ENCODE data around the gene USP20. TPM values are rescaled to one million over a fixed set of nuclear protein-coding genes. Genes with fewer than 3 reads are reported as not detected.

Gene USP20
- total RNA-seq, 2 donors from 2014 or later = 24.4 to 25.8 TPM

DNA sequence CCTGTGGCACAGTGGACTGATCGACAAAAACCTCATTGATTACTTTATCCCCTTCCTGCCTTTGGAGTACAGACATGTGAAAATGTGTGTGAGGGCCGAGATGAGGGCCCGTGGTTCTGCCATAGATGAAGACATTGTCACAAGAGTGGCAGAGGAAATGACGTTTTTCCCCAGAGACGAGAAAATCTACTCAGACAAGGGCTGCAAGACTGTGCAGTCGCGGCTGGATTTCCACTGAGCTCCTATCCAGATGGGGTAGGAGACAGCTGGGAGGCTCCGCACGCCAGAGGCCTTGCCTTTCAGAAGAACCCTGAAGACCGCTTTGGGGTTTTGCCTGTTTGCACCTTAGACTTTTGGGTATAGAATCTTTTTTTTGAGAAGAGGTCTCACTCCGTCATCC is 25.9 kb upstream of the USP20 start:
- Mint-ChIP-seq H3K4me1 (no peaks in the 10 kb centered on the region), H3K27ac (peak overlapping the region; percentile 7), H3K4me3 (no peak overlapping the region), H3K9me3 (no peaks in the 10 kb centered on the region), H3K36me3 (ENCODE audit: low read depth) (peaks cover 56% of the 10 kb centered on the region), H3K27me3 (ENCODE audit: insufficient read depth) (peaks cover 2% of the 10 kb centered on the region)
- Histone ChIP-seq H3K9me3 (ENCODE audit: control insufficient read depth, low read length) (no peaks in the 10 kb centered on the region), H3K4me1 (ENCODE audit: control insufficient read depth, insufficient read depth, low read length) (no peaks in the 10 kb centered on the region), H3K27ac (ENCODE audit: low read depth, low read length) (no peak overlapping the region), H3K9ac (ENCODE audit: extremely low read depth, low read length, poor library complexity, severe bottlenecking) (no peak overlapping the region), H3K36me3 (ENCODE audit: control insufficient read depth, insufficient read depth, low read length) (peaks cover 34% of the 10 kb centered on the region), H3K27me3 (ENCODE audit: control insufficient read depth, insufficient read depth, low read length, poor library complexity, severe bottlenecking) (no peaks in the 10 kb centered on the region), H3K4me3 (ENCODE audit: low read length) (no peak overlapping the region)
- TF ChIP-seq, protein P1, sequence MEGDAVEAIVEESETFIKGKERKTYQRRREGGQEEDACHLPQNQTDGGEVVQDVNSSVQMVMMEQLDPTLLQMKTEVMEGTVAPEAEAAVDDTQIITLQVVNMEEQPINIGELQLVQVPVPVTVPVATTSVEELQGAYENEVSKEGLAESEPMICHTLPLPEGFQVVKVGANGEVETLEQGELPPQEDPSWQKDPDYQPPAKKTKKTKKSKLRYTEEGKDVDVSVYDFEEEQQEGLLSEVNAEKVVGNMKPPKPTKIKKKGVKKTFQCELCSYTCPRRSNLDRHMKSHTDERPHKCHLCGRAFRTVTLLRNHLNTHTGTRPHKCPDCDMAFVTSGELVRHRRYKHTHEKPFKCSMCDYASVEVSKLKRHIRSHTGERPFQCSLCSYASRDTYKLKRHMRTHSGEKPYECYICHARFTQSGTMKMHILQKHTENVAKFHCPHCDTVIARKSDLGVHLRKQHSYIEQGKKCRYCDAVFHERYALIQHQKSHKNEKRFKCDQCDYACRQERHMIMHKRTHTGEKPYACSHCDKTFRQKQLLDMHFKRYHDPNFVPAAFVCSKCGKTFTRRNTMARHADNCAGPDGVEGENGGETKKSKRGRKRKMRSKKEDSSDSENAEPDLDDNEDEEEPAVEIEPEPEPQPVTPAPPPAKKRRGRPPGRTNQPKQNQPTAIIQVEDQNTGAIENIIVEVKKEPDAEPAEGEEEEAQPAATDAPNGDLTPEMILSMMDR (conservative IDR thresholded peaks at IDR 0.05) = no peak
- DNase-seq = no peak
- WGBS, 2 experiments (ENCODE audit: insufficient coverage in 1 of 2, insufficient read length in 1 of 2) = 93 to 95% methylated on average over 9 to 11 of the region's 11 CpGs

DNA sequence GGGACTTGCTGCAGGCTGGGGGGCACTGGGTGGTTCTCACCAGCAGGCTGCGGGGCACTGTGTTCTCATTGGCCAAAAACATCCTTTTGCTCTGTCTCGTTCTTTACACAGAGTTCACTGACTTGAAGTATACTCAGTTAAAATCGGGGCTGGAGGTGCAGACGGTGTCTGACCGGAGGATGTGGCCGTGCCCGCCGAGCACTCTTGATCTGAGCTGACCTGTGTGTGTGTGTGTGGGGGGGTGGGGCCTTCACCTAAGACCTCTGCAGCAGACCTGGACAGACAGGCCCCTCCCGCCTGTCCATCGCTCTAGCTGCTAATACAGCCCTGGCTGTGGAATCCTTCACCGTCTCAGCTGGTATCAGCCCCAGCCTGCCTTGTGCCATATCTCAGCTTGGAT is 25.1 kb upstream of the USP20 start:
- no peaks in the 10 kb centered on the region for H3K9me3 Mint-ChIP-seq
- H3K27me3 Mint-ChIP-seq (ENCODE audit: insufficient read depth) = peaks cover 2% of the 10 kb centered on the region
- Histone ChIP-seq H3K9ac (ENCODE audit: extremely low read depth, low read length, poor library complexity, severe bottlenecking) (no peak overlapping the region), H3K36me3 (ENCODE audit: control insufficient read depth, insufficient read depth, low read length) (peaks cover 36% of the 10 kb centered on the region), H3K27ac (ENCODE audit: low read depth, low read length) (no peak overlapping the region), H3K4me3 (ENCODE audit: low read length) (no peak overlapping the region), H3K4me1 (ENCODE audit: control insufficient read depth, insufficient read depth, low read length) (no peaks in the 10 kb centered on the region), H3K9me3 (ENCODE audit: control insufficient read depth, low read length) (no peaks in the 10 kb centered on the region), H3K27me3 (ENCODE audit: control insufficient read depth, insufficient read depth, low read length, poor library complexity, severe bottlenecking) (no peaks in the 10 kb centered on the region)
- peaks cover 62% of the 10 kb centered on the region for H3K36me3 Mint-ChIP-seq (ENCODE audit: low read depth)
- no peaks in the 10 kb centered on the region for H3K4me1 Mint-ChIP-seq
- WGBS, 2 experiments (ENCODE audit: insufficient coverage in 1 of 2, insufficient read length in 1 of 2) = 94 to 100% methylated on average over 1 to 11 of the region's 11 CpGs
- TF ChIP-seq, protein P1 (conservative IDR thresholded peaks at IDR 0.05) = no peak
- H3K27ac Mint-ChIP-seq = no peak overlapping the region
- no peak for DNase-seq
- H3K4me3 Mint-ChIP-seq = no peak overlapping the region

DNA sequence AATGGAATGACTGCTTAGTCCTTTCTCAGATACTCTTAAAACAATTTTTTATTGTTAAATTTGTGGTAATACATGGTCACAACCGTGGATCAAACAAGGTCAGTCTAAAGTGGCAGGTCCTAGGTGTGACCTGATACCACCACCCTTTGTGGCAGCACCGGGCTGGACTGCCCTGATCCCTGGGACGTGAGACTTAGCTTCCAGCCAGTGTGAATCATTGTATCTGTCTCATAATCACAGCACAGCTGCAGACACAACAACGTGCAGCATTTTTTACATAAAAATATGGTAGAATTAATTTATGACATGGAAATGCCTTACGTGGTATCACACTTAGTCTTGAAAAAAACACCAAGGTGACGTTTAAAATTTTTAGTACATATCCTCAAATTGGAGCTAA is 24.5 kb upstream of the USP20 start:
- Histone ChIP-seq H3K36me3 (ENCODE audit: control insufficient read depth, insufficient read depth, low read length) (peaks cover 43% of the 10 kb centered on the region), H3K4me1 (ENCODE audit: control insufficient read depth, insufficient read depth, low read length) (no peaks in the 10 kb centered on the region), H3K9me3 (ENCODE audit: control insufficient read depth, low read length) (no peaks in the 10 kb centered on the region), H3K27ac (ENCODE audit: low read depth, low read length) (no peak overlapping the region), H3K27me3 (ENCODE audit: control insufficient read depth, insufficient read depth, low read length, poor library complexity, severe bottlenecking) (no peaks in the 10 kb centered on the region), H3K9ac (ENCODE audit: extremely low read depth, low read length, poor library complexity, severe bottlenecking) (no peak overlapping the region), H3K4me3 (ENCODE audit: low read length) (no peak overlapping the region)
- H3K4me1 Mint-ChIP-seq = no peaks in the 10 kb centered on the region
- no peaks in the 10 kb centered on the region for H3K9me3 Mint-ChIP-seq
- DNase-seq = no peak
- H3K36me3 Mint-ChIP-seq (ENCODE audit: low read depth) = peaks cover 65% of the 10 kb centered on the region
- TF ChIP-seq, protein P1 (conservative IDR thresholded peaks at IDR 0.05) = no peak
- peaks cover 2% of the 10 kb centered on the region for H3K27me3 Mint-ChIP-seq (ENCODE audit: insufficient read depth)
- H3K27ac Mint-ChIP-seq = no peak overlapping the region
- 96 to 100% methylated on average over 4 to 6 of the region's 6 CpGs for WGBS, 2 experiments (ENCODE audit: insufficient coverage in 1 of 2, insufficient read length in 1 of 2)
- H3K4me3 Mint-ChIP-seq = no peak overlapping the region
